GM19351 (cell line): ENCODE measurements around the gene SOD2.
"Not testable (repeated sequence)": the region's sequence is repeated elsewhere in the genome, so short reads cannot be mapped to it uniquely, and the experiment has no call there.

Experiments
- ATAC-seq: cut with Tn5 transposase; IDR thresholded peaks from one replicate; pipeline ENCODE4 v1.9.1; 2021; ENCODE audit warnings: mild to moderate bottlenecking, moderate library complexity; ENCODE audit not compliant: unreplicated experiment

SOD2 gene

DNA sequence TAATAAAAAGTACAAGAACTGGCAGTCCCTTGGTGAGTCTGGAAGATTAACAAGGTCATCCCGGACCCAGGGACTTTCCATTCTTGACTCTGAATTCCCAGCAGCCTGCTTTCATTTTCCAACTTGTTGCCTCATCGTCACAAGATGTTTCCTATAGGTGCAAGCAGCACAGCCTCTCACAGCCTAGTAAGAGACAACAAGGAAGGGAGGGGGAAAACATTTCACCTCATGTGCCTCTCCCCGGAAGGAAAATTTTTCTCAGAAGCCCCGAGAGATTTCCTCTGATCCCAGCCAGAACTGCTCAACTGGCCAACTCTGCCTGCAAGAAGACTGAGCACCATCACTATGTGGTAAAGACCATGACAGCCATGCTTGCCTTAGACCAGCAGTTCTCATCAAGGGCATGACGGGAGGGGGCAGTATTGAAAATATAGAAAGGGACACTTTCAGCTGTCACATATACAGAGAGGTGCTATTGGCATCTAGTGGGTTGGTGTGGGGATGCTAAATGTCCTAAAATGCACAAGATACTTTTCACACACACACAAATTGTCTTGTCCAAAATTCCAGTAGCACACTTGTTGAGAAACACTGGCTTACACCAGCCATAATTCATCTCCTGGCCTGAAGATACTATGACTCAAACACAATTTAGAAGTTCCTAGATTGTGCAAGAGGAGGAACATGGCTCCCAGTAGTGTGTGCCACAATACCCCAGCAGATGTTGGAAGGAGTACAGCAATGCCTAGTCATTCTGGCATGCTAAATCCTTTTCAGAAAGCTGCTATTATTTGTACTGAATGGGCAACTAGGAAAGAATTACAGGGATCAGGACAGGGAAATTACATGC lies 23.4 kb upstream of the SOD2 start:
- ATAC-seq, result no peak

DNA sequence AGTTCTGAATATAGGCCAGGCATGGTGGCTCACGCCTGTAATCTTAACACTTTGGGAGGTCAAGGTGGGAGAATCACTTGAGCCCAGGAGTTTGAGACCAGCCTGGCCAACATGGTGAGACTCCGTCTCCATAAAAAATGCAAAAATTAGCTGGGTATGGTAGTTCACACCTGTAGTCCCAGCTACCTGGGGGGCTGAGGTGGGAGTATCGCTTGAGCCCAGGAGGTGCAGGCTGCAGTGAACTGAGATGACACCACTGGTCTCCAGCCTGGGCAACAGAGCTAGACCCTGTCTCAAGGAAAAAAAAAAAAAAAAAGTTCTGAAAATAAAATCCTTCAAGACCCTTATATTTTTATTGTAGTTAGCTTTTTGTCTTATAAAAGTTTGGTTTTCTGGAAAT lies 22.6 kb upstream of the SOD2 start:
- ATAC-seq, result no peak

DNA sequence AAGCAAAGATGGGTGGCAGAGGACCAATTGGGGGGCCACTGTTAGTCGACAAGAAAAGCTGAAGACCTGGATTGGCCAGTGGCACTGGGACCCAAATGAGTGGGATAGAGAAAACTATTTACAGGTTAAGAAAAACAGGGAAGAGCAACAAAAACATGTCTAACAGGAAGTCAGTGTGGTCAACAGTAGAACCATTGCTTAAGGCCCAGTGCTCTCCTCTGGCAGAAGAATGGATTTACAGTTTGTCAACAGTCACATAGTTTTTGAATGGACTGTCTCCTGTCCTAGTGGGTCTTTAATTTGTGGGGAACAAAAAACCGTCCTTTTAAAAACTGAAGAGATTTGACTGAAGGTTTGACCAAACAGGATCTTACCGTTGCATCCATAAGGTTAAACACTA lies 22.1 kb upstream of the SOD2 start:
- ATAC-seq, result no peak

DNA sequence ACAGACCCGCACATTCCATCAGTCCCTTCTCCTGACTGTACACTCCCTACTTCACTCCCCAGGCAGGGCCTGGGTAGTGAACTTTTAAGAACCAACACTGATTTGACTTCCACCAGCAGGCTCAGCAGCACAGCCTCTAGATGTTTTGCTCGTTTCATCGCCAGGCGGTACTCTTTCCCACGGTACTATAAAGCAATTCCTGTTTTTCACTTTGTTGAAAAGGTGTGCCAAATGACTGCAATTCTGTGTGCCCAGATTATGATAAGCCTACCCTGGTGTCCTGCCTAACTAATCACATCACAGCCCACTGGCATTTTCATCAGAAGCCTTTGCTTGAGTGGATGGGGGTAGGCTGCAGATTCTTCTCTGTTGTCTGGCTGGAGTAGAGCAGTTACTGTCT lies 21.4 kb upstream of the SOD2 start:
- no peak for ATAC-seq

DNA sequence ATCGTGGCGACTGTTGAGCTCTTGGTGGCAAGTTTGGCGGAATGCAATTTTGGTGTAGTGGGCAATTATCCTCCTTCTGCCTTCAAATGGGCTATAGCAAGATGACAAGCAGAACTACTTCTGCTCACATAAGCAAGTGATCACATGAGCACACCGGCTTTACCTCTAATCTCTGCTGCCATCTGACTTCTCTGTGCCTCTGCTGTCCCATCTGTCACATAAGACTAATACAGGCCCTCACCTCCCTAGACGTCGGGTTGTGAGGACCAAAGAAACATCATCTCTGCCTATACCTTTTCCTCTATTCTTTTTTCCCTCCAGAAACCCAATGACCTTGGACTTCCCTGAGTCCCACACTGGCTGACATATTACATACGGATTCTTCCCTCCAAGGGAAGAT lies 20.9 kb upstream of the SOD2 start:
- ATAC-seq, result no peak

DNA sequence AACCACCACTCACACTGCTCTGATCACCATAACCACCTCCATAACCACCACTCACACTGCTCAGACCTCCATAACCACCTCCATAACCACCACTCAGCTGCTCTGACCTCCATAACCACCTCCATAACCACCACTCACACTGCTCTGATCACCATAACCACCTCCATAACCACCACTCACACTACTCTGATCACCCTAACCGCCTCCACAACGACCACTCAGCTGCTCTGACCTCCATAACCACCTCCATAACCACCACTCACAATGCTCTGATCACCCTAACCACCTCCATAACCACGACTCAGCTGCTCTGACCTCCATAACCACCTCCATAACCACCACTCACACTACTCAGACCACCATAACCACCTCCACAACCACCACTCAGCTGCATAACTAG lies 19.3 kb upstream of the SOD2 start:
- not testable (repeated sequence) for ATAC-seq

DNA sequence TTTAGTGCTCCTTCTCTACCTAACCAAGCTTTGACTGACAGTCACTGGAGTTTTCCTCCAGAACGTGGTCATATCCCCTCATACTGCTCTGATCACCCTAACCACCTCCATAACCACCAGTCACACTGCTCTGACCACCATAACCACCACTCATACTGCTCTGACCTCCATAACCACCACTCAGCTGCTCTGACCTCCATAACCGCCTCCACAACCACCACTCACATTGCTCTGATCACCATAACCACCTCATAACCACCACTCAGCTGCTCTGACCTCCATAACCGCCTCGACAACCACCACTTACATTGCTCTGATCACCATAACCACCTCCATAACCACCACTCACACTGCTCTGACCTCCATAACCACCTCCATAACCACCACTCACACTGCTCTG lies 17.6 kb upstream of the SOD2 start:
- ATAC-seq, result not testable (repeated sequence)

DNA sequence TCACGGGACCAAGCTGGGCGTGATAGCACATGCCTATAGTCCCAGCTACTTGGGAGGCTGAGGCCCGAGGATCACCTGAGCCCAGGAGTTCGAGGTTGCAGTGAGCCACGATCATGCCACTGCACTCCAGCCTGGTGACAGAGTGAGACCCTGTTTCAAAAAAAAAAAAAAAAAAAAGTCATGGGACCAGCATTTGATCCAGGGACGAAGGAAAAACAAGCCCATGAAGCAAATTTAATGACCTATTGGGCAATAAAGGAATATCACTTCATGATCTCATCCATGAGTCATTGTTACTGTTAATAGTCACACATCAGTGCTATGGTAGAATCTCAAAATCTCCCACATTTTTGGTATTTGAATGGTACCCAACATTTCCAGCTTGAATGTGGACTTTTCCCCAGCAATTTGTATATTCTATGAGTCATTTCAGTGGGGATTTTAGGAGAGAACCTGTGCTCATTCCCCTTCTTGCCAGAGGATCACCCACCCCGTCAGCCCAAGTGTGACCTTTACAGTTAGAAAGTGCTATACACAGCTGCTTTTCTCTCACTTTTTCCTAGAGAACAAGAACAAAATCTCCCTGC lies 8.5 kb upstream of the SOD2 start:
- no peak for ATAC-seq

DNA sequence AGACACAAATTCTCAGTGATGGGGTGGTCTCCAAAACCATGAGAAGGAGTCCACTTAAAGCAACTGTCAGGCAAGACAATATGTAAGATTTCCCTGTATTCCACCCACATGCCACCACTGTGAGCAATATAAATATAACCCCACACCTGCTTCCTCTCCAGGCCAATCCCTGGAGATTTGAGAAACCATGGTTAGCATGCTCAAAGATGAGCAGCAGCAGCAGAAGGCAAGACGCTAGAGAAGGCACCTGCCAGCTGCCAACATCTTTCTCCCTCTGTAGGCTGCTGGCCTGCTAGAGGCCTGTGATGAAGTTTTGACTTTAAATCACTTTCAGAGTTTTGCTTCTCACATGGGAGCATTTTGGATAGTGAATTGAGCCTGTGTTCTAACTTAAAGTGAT lies 7.9 kb upstream of the SOD2 start:
- no peak for ATAC-seq

DNA sequence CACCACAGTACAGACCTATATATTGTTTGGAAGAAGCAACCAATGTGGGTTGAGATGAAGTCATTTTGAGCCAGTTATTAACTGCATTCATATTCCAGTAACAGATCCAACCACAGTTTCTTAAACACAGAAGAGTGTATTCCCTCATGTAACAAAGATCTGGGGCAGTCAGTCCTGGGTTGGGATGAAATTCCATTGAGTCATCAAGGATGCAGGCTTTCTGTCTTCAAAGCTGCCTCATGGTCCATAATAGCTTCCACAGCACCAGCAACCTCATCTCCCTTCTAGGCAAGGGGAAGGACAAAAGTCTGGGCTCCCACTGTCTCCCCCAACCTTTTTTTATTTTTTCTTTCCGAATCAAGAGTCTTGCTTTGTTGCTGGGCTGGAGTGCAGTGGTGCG lies 2.9 kb upstream of the SOD2 start:
- ATAC-seq, result no peak

DNA sequence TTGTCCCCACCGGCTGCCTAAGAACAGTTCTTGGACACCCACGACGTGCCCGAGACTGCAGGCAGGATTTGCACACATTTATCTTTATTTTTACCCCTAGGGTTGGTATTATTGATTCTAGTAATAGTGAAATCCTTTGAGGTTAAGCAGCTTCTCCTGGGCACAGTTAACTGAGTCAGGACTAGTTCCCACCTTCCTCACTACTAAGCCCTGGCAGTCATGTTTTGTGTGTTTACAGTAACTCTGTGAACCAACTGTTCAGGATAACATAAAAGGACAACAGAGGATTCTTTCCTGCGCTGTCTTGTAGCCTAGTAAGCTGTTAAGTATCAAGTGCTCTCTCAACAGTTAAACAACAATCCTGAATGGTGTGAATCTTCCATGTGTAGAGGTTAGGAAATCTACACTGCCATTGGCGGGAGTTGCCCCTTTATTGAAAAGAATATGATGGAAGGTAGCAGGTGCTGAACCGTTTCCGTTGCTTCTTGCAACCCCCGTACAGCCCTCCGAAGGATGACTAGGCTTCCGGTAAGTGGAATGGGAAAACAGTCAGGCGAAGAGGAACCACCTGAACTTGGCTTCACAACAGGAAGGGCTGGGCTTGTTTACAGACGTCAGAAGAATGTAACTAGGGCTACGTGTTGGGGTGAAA lies 979 bp upstream of the SOD2 start:
- ATAC-seq, result no peak

DNA sequence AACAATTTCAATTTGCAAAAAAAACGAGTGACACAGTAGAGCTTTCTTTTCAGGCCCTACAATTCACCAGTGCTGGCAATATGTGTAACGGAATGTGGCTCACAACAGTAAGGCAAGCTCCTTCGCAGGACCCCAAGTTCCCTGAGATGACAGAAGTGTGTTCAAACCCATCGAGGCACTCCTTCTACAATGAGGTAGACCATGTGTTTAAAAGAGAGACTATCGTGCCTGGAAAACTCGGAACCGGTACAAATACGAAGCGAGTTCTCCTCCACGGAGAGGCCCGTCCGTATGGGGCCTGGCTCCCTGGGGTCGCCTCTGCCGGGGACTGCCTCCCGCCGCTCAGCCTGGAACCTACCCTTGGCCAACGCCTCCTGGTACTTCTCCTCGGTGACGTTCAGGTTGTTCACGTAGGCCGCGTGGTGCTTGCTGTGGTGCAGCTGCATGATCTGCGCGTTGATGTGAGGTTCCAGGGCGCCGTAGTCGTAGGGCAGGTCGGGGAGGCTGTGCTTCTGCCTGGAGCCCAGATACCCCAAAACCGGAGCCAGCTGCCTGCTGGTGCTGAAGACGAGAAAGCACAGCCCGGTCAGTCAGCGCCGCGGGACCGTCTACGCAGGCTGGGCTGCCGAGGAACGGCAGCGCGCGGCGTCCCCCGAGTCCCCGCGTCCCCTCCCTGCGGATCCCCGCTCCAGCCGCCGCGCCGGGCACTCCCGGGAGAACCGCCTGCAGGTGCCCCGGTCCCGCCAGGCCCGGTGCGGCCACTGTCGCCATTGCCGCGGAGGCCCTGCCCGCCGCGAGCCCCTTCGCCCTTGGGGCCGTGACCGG lies 526 bp downstream of the SOD2 start:
- ATAC-seq, result peak; percentile 41

DNA sequence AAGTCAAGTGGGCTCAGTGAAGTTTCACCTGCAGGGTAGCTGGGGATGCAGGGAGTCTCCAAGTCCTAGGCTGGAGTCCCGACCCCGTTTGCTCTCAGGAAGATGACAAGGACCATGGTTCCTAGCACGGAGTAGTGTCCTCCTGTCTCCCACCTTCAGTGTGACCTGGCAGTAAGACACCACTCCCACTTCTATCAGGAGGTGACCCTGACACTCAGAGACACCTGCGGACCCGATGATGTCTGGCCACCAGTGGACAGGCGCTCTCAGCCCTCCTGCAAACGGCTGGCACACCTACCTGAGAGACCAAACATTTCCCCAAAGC lies 1.1 kb downstream of the SOD2 start:
- no peak for ATAC-seq

DNA sequence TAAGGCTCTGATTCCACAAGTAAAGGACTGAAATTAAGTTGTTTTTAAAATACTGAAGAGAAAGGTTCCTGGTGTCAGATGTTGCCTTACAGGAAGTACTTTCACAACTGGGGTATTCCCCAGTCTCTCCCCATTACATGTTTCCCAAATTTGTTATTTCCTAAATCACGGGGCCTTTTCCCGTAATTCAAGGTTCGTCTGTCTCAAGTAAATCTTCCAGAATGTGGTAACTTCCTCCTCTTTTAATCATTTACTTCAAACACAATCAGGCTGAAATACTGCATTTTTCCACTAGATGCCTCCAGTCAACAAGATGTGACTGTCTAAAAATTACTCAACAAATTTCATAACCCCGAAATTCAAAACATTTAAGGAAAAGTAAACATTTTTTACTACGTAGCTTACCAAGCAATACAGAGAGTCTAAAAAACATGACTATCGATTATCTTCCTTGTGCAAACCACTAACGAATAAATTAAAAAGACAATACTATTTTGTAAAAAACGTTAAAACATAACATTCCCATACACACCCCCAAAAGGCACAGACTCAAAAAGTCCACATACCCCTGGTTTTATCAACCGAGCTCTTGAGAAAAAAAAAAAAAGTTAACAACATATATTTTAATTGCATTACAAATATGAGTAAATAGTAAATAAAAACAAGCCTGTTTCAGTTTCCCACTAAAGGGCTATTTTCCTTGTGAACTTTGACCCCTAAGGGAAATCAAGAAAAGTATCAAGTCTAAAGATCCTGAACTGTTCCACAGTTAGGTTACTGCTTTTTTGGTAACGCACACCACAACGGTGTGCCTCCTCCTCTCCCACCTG lies 1.7 kb downstream of the SOD2 start:
- no peak for ATAC-seq

DNA sequence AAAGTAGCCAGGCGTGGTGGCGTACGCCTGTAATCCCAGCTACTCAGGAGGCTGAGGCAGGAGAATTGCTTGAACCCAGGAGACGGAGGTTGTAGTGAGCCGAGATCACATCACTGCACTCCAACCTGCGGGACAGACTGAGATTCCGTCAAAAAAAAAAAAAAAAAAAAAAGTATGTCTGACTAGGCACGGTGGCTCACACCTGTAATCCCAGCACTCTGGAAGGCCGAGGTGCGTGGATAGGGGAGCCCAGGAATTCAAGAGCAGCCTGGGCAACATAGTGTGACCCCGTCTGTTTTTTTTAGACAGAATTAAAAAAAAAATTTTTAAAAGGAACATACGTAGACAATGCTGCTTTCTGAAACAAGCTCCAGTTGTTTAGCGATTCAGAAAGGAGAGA lies 2.9 kb downstream of the SOD2 start:
- not testable (repeated sequence) for ATAC-seq

DNA sequence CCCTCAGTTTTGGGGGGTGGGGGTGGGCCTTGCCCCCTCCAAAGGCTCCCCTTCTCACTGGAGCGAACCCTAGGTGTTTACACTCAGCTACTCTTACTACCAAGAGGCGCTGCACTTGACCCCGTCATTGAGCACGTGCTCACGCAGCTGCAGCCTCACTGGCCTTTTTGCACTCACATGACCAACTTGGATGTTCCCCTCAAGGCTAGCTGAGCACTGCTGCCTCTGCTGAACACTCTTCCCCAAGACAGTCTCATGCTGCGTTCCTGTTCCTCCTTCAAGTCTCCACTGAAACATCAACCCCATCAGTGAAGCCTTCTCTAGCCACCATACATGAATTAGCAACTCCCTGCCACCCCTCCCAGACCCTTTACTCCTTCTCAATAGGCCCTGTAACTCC lies 4.0 kb downstream of the SOD2 start:
- ATAC-seq, result no peak

DNA sequence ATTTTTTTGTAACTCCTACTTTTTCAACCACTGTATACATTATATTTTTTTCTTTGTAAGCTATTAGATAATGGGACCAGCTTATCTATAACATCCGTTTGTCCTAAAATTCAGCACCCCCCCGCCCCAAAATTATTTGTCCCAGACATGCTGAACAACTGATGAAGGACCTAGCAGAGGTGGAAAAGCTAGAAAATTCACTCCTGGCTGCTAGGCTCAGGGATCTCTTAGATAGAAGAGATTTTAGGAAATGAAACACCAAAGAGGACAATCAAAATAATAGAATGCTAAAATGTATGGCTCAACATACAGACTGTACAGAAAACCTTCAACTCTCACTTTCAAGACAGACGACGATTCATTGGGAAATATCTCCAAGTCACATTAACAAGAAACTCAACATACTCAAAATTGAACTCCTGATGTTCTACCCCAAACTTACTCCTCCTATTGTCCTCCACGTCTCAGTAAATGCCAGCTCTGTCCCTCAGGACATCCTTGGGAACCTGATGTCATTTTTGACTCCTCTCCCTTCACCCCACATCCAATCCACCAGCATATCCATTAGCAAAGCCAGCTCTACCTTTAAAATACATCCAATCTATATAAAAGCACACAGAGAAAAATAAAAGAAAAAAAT lies 4.7 kb downstream of the SOD2 start:
- no peak for ATAC-seq

DNA sequence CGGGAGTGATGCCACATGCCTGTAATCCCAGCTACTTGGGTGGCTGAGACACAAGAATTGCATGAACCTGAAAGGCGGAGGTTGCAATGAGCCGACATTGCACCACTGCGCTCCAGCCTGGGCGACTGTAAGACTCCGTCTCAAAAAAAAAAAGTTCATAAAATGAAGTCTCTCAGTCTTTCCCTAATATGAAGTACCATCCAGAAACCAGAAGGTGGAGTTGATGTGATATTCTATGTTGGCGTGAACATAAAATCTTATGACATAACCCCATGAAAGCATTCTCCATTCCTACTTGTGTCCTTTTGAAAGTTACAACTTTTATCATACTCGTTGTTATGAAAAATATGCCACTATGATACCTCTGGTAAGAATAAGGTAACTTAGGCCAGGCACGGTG lies 5.7 kb downstream of the SOD2 start:
- ATAC-seq, result no peak

DNA sequence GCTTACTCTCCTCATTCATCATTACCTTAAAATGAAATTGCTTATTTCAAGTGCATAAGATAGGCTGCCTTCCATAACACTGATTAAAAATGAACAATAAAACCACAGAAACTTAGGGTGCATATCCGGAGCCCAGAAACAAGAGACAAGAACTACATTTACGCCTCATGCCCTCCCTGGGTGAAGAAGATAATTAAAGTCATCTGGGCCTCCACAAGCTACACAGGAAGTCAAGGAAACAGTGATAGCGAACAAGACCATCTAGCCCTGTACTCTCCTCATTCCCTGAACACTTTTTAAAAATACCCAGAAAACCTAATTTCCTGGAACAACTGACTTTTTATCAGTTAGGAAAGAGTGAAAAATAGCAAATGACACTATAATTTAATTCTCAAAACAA lies 6.3 kb downstream of the SOD2 start:
- no peak for ATAC-seq

DNA sequence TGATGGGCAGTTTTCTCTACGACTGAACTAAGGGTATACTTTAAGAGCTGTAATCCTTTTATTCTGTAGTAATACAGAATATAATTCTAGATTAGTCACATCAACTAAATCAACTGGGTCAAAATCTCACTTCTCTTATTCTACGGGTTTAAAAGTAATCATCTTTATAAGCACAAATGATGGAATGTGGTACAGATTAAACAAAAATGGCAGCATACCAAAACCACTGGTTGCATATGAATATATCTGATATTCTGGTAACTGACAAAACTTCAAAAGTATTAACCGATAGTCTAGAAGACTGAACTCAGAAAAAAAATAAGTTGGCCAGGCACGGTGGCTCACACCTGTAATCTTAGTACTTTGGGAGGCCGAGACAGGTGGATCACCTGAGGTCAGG lies 7.0 kb downstream of the SOD2 start:
- ATAC-seq, result no peak
